MM.1S (cell line): ENCODE data around the gene ERC2.

ENCODE experiments used
- EZH2phosphoT487 ChIP-seq: fragments of 300-600 bp; sonication (generic); IDR thresholded peaks from 2 replicates; pipeline ENCODE4 v1.6.1; 2018; ENCODE audit warnings: antibody characterized with exemption, low read length
- TF ChIP-seq, protein P1 (sequence below): fragments of 300-600 bp; sonication (generic); IDR thresholded peaks from 2 replicates; pipeline ENCODE4 v1.5.1; 2016; ENCODE audit warnings: antibody characterized with exemption, low read length, mixed read lengths

DNA sequence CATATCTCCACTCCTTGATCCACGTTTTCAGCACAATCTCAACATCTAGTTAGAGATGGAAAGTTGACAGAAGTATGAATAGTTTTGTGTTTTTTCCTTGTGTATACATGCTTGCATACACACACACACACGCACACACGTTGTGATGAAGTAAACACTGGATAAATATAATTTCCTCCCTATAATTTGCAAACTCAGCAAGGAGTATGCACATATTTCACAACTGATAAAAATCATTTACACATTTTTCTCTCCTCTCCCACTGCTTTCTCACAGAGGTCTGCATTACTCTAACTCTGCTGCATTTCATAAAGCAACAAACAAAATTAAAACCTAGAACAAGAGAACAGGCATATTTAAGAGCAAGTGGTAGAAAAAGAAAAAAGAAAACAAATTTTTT, 320.9 kb downstream of the ERC2 start:
- TF ChIP-seq, protein P1, sequence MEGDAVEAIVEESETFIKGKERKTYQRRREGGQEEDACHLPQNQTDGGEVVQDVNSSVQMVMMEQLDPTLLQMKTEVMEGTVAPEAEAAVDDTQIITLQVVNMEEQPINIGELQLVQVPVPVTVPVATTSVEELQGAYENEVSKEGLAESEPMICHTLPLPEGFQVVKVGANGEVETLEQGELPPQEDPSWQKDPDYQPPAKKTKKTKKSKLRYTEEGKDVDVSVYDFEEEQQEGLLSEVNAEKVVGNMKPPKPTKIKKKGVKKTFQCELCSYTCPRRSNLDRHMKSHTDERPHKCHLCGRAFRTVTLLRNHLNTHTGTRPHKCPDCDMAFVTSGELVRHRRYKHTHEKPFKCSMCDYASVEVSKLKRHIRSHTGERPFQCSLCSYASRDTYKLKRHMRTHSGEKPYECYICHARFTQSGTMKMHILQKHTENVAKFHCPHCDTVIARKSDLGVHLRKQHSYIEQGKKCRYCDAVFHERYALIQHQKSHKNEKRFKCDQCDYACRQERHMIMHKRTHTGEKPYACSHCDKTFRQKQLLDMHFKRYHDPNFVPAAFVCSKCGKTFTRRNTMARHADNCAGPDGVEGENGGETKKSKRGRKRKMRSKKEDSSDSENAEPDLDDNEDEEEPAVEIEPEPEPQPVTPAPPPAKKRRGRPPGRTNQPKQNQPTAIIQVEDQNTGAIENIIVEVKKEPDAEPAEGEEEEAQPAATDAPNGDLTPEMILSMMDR: no peak
- no peak for TF ChIP-seq EZH2phosphoT487
